HEK293 (cell line): Measurements from ENCODE around the gene CSNK1G1.

Source experiments
- GLI4 ChIP-seq: fragments of 450-650 bp; formaldehyde crosslinking; IDR thresholded peaks from 2 replicates; pipeline ENCODE4 v1.5.1; 2016; ENCODE audit warnings: missing biosample characterization, missing genetic modification characterization
- ZBTB48 ChIP-seq: fragments of 450-650 bp; formaldehyde crosslinking; IDR thresholded peaks from 2 replicates; pipeline ENCODE4 v1.5.1; 2016; ENCODE audit warnings: missing biosample characterization, missing genetic modification characterization
- ZNF138 ChIP-seq: fragments of 450-650 bp; formaldehyde crosslinking; IDR thresholded peaks from 2 replicates; pipeline ENCODE4 v1.5.1; 2016; ENCODE audit warnings: missing biosample characterization, missing genetic modification characterization, borderline replicate concordance
- ZNF174 ChIP-seq: fragments of 450-650 bp; formaldehyde crosslinking; IDR thresholded peaks from 2 replicates; pipeline ENCODE4 v1.5.0; 2017; ENCODE audit warnings: missing biosample characterization, mild to moderate bottlenecking, missing genetic modification characterization
- ZNF302 ChIP-seq: fragments of 450-650 bp; formaldehyde crosslinking; IDR thresholded peaks from 2 replicates; pipeline ENCODE4 v1.5.1; 2016; ENCODE audit warnings: missing biosample characterization, missing genetic modification characterization, low read depth
- ZNF423 ChIP-seq: fragments of 450-650 bp; formaldehyde crosslinking; IDR thresholded peaks from 2 replicates; pipeline ENCODE4 v1.5.1; 2016; ENCODE audit warnings: missing biosample characterization, missing genetic modification characterization
- ZNF629 ChIP-seq: fragments of 450-650 bp; formaldehyde crosslinking; IDR thresholded peaks from 2 replicates; pipeline ENCODE4 v1.5.1; 2017; ENCODE audit warnings: missing biosample characterization, missing genetic modification characterization
- ZNF76 ChIP-seq: fragments of 450-650 bp; formaldehyde crosslinking; IDR thresholded peaks from 2 replicates; pipeline ENCODE4; 2016; ENCODE audit warnings: low read depth, missing biosample characterization, missing genetic modification characterization, borderline replicate concordance
- TF ChIP-seq, protein P1 (sequence below): fragments of 450-650 bp; formaldehyde crosslinking; IDR thresholded peaks from 2 replicates; pipeline ENCODE4 v1.5.1; 2016; ENCODE audit warnings: missing biosample characterization, missing genetic modification characterization
- TF ChIP-seq, protein P2 (sequence below): fragments of 450-650 bp; formaldehyde crosslinking; IDR thresholded peaks from 2 replicates; pipeline ENCODE4 v1.5.1; 2016; ENCODE audit warnings: missing biosample characterization, missing genetic modification characterization
- TF ChIP-seq, protein P3 (sequence below): sonication (generic); formaldehyde crosslinking; IDR thresholded peaks from 2 replicates; pipeline ENCODE4 v1.8.1; 2022; ENCODE audit warnings: mild to moderate bottlenecking, moderate library complexity, missing genetic modification reagents

GRCh38 chr15:64247906-64248541 lies 107.9 kb downstream of the CSNK1G1 start:
- TF ChIP-seq, protein P1, sequence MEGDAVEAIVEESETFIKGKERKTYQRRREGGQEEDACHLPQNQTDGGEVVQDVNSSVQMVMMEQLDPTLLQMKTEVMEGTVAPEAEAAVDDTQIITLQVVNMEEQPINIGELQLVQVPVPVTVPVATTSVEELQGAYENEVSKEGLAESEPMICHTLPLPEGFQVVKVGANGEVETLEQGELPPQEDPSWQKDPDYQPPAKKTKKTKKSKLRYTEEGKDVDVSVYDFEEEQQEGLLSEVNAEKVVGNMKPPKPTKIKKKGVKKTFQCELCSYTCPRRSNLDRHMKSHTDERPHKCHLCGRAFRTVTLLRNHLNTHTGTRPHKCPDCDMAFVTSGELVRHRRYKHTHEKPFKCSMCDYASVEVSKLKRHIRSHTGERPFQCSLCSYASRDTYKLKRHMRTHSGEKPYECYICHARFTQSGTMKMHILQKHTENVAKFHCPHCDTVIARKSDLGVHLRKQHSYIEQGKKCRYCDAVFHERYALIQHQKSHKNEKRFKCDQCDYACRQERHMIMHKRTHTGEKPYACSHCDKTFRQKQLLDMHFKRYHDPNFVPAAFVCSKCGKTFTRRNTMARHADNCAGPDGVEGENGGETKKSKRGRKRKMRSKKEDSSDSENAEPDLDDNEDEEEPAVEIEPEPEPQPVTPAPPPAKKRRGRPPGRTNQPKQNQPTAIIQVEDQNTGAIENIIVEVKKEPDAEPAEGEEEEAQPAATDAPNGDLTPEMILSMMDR (tag by site-specific recombination) = no peak
- no peak for TF ChIP-seq ZNF423
- no peak for TF ChIP-seq ZBTB48 (tag by site-specific recombination)
- no peak for TF ChIP-seq ZNF138 (tag by site-specific recombination)
- TF ChIP-seq, protein P2, sequence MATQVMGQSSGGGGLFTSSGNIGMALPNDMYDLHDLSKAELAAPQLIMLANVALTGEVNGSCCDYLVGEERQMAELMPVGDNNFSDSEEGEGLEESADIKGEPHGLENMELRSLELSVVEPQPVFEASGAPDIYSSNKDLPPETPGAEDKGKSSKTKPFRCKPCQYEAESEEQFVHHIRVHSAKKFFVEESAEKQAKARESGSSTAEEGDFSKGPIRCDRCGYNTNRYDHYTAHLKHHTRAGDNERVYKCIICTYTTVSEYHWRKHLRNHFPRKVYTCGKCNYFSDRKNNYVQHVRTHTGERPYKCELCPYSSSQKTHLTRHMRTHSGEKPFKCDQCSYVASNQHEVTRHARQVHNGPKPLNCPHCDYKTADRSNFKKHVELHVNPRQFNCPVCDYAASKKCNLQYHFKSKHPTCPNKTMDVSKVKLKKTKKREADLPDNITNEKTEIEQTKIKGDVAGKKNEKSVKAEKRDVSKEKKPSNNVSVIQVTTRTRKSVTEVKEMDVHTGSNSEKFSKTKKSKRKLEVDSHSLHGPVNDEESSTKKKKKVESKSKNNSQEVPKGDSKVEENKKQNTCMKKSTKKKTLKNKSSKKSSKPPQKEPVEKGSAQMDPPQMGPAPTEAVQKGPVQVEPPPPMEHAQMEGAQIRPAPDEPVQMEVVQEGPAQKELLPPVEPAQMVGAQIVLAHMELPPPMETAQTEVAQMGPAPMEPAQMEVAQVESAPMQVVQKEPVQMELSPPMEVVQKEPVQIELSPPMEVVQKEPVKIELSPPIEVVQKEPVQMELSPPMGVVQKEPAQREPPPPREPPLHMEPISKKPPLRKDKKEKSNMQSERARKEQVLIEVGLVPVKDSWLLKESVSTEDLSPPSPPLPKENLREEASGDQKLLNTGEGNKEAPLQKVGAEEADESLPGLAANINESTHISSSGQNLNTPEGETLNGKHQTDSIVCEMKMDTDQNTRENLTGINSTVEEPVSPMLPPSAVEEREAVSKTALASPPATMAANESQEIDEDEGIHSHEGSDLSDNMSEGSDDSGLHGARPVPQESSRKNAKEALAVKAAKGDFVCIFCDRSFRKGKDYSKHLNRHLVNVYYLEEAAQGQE (tag by site-specific recombination) = no peak
- TF ChIP-seq, protein P3, sequence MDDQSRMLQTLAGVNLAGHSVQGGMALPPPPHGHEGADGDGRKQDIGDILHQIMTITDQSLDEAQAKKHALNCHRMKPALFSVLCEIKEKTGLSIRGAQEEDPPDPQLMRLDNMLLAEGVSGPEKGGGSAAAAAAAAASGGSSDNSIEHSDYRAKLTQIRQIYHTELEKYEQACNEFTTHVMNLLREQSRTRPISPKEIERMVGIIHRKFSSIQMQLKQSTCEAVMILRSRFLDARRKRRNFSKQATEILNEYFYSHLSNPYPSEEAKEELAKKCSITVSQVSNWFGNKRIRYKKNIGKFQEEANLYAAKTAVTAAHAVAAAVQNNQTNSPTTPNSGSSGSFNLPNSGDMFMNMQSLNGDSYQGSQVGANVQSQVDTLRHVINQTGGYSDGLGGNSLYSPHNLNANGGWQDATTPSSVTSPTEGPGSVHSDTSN (CRISPR knock-in tag) = no peak
- no peak for TF ChIP-seq ZNF174
- no peak for TF ChIP-seq ZNF76
- no peak for TF ChIP-seq ZNF302 (tag by site-specific recombination)
- peak; percentile 74 for TF ChIP-seq ZNF629 (tag by site-specific recombination)
- no peak for TF ChIP-seq GLI4 (tag by site-specific recombination)
